NCI-H187 (cell line): Measurements from ENCODE around the gene ZDHHC4.

ENCODE experiments used
- DNase-seq, 2 experiments: peaks; one replicate each; lab custom pipeline; 2025; lab: John Stamatoyannopoulos, UW

Gene ZDHHC4

DNA sequence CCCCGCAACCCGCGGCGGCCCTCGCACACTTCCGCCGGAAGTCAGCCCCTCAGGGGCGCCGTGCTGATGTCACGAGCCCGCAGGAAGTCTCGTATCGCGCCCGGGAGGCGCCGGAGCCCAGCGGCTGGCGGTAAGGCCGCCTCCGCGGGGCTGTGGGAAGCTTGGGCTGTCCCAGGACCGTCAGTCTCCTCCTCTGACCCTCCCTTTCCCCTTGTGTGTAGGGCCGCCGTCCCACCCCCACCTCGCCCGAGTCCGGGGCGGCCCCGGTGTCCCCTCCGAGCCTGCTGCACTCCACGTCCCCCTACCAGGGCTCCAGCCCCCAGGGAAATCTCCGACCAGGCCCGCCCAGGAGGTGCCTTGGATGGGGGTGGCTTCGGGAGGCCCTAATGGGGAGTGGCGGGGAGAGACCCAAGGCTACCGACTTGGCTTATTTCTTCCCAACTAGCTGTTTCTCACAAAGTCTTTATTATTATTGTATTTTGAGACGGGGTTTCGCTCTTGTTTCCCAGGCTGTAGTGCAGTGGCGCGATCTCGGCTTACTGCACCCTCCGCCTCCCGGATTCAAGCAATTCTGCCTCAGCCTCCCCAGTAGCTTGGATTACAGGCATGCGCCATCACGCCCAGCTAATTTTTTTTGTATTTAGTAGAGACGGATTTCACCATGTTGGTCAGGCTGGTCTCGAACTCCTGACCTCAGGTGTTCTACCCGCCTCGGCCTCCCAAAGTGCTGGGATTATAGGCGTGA, at the start of gene ZDHHC4:
ZDHHC4 (plus strand) TSS at position 86 of the 745 bp plus-strand sequence. CDS start 3,108 bp downstream, outside the sequence.
- peak; percentile 52 to 73 for DNase-seq

- no peak for DNase-seq
Observed at GRCh38 chr7:6528401-6529130, 48.7 kb upstream of the ZDHHC4 start.

DNA sequence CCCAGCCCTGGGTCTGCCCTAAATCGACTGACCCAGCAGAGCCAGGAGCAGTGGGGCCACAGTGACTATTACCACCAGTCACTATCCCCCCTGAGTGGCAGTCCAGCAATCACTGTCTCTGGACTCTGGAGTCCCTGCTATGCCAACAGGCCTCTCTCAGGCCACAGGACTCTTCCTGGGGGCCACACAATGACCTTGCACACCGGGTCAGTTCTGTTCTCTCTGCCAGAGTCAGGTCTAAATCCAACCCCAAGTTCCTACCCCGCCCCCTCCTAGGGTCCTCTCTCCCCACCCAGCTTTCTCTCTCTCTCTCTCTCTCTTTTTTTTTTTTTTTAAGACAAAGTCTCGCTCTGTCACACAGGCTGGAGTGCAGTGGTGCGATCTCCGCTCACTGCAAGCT, 47.6 kb upstream of the ZDHHC4 start:
- no peak for DNase-seq

GRCh38 chr7:6530626-6531491, 46.4 kb upstream of the ZDHHC4 start:
- DNase-seq: no peak

DNA sequence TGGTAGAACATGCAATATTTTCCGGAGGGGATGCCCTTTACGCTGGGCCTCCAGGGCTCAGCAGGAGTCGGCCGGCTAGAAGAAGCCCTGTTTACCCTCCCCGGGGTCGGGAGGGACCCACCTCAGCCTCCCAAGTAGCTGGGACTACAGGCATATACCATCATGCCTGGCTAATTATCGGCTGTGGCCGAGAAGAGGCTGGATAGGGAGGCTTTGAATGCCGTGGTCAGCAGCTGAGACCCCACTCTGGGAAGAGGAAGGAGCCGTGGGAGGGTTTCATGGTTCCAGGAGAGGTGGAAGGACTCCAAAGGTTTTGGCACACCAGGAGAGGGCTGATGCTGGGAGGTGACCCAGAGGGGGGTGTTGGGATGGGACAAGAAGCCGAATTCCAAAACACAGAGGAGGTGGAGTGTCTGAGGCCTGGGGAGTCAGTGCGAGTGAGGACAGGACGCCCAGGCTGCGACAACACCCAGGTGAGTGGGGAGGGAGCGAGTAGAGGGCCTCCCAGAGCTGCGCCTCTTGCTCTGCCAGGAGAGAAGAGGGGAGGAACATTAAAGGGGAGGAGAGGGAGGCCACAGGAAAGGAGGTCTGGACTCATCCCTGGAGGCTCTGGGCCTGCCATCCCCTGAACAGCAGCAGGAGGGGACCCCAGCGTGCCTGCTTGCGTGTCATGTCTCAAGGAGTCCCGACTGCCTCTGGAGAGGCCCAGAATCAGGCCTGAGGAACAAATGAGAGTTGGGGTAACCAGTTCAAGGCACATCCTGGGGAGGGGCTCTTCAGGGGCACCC, 45.6 kb upstream of the ZDHHC4 start:
- DNase-seq: no peak

GRCh38 chr7:6532516-6532915, 44.7 kb upstream of the ZDHHC4 start:
- no peak for DNase-seq

GRCh38 chr7:6533893-6534495, 43.3 kb upstream of the ZDHHC4 start:
- DNase-seq: no peak

DNA sequence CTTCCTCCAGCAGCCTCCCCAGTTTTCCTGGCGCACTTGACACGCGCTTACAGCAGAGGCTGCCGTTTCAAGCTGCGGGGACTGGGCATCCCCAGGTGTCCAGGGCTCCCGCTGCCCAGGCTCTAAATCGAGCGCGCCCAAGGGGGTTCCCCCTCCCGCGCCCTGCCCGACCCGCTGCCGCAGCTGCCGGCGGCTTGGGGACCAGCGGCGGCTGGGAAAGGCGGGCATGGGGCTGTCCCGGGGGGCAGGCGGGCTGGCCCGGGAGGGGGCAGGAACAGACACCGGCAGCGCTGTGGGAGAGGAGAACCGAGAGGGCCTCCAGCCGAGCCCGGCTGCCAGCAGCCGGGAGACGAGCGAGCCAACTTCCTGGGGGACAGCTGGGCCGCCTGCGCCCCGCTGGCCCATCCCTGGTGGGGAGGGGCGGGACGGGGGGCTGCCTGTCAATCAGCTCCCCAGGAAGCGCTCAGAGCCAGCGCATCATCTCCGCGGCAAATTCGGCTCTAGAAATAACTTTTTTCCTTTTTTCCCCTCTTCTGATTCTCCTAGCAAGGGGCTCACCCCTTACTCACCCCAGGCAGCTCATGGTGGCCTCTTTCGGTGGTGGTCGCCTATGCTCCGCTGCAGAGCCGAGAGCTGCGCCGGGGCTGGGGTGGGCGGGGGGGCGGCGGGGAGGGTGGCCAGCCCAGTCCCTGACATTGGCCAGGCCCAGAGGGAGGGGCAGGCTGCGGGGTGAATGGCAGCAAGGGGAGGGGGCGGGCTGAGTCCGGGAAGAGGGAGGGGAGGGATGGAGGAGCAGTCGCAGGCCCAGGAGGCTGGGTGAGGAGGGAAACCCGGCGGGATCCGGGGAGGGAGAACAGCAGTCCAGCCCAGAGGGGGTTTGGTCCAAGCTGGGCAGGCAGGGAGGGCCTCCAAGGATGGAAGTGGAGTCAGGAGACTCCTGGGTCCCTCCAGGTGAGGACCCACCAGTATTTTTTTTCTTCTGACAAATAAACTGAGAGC, 40.7 kb upstream of the ZDHHC4 start:
- no peak for DNase-seq

- DNase-seq: no peak
Observed at GRCh38 chr7:6542368-6542767, 34.9 kb upstream of the ZDHHC4 start.

GRCh38 chr7:6545398-6546126, 31.7 kb upstream of the ZDHHC4 start:
- no peak for DNase-seq

DNA sequence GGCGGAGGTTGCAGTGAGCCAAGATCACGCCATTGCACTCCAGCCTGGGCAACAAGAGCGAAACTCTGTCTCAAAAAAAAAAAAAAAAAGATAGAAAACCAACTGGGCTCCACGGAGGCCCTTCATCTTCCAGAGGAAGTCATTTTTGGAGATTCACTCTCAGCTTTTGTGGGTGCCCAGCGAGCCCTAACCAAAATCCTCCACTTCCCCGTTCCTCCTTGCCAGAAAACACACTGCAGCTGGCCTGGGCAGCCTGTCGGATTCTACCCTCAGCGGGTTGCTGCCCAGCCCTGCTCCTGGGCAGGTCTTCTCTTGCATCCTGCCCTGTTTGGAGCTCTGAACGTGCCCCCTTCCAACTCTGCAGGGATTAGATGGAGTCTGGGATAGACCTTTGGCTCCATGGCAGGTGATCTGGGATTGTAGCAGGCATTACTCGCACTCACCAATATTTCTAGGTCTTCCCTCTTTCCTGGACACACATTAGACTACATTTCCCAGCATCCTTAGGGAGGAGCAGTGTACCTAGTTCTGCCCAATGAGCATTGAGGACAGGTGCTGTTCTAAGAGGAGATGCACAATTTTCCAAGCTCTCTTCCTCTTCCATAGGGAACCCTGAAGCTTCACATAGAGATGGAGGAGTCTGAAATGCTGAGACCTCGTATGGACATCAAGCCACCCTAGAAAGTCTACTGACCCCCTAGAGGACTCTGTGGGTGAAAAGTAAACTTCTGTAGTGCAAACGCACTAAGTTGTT, 30.6 kb upstream of the ZDHHC4 start:
- no peak for DNase-seq

DNA sequence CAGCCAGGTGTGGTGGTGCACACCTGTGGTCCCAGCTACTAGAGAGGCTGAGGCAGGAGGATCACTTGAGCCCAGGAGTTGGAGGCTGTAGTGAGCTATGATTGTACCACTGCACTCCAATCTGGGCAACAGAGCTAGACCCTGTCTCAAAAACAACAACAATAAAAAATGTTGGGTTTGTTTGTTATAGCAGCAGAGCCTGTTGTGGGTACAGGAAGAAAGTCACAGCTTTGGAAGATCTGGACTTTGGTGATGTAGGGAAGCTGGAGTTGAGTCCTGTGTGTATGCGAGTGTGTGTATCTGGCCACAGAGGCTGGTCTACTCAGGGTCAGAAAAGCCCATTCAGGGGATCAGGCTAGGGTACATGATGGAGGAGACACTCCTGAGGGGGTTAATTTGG, 29.9 kb upstream of the ZDHHC4 start:
- DNase-seq: no peak

- no peak for DNase-seq
Observed at GRCh38 chr7:6551016-6551511, 26.2 kb upstream of the ZDHHC4 start, which contains the start of gene GRID2IP. Gene GRID2IP (minus strand): TSS chr7:6551461. CDS start chr7:6551436, 25 bp downstream.

- DNase-seq: no peak
Observed at GRCh38 chr7:6553448-6554044, 23.7 kb upstream of the ZDHHC4 start.

- DNase-seq: no peak
Observed at GRCh38 chr7:6554848-6555247, 22.4 kb upstream of the ZDHHC4 start.

DNA sequence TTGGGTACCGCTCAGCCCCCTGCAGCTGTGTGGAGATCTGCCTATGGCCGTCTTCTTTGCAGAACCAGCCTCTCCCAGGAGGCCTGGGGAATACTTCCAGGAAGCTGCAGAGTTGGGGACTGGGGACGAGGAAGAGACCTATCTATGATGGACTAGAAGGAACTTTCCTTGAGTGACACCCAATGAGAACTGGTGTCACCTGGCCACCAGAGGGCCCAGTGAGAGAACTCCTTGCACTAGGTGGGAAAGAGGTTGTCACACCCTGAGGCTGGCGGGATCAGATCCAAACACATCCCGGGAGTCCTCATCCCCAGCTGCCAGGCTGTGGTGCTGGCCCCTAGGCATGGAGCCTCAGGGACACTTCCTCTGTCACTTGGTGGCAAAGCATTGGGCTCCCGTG, 21.1 kb upstream of the ZDHHC4 start:
- no peak for DNase-seq

DNA sequence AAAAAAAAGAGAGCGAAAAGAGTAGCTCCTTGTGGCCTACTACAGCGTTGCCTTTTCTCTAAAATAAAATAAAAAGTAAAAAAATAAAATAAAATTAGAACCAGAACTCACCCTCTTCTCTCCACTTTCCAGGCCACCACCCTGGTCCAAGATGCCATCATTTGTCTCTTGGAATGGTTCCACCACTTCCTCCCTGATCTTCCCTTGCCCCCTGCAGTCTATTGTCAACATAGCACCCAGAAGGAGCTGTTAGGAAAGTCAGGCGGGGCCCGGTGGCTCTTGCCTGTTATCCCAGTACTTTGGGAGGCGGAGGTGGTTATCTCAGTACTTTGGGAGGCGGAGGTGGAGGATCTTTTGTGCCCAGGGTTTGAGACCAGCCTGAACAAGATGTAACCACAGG, 18.4 kb upstream of the ZDHHC4 start:
- DNase-seq: no peak

- no peak for DNase-seq
Observed at GRCh38 chr7:6559896-6560295, 17.4 kb upstream of the ZDHHC4 start.
